ENCODE results near the gene ZNF556.

ZNF556 gene

GRCh38 chr19:2840794-2841791, 26.0 kb upstream of the ZNF556 start, which contains the start of gene ZNF555:
Gene ZNF555 (plus strand): TSS chr19:2841475. CDS start chr19:2841573, 98 bp downstream.
- no peaks in the 10 kb centered on the region for H3K27me3 ChIP-seq (ENCODE audit: control insufficient read depth, insufficient read depth, low read length)
- peak within 1 kb of the TSS; percentile 82 for H3K9ac ChIP-seq (ENCODE audit: low read length)
- no peaks in the 10 kb centered on the region for H3K36me3 ChIP-seq (ENCODE audit: control insufficient read depth, insufficient read depth, low read length)
- H3K4me3 ChIP-seq (ENCODE audit: low read length): peak within 1 kb of the TSS; percentile 32
- peaks cover 6% of the 10 kb centered on the region for H3K9me3 ChIP-seq (ENCODE audit: control insufficient read depth, low read length)
- H3K4me1 ChIP-seq (ENCODE audit: control insufficient read depth, insufficient read depth, low read length): peaks cover 10% of the 10 kb centered on the region

- H3K9ac ChIP-seq (ENCODE audit: low read length): peak overlapping the region; percentile 82
- H3K4me3 ChIP-seq (ENCODE audit: low read length): peak overlapping the region; percentile 14
- H3K36me3 ChIP-seq (ENCODE audit: control insufficient read depth, insufficient read depth, low read length): no peaks in the 10 kb centered on the region
- H3K9me3 ChIP-seq (ENCODE audit: control insufficient read depth, low read length): no peaks in the 10 kb centered on the region
- peaks cover 10% of the 10 kb centered on the region for H3K4me1 ChIP-seq (ENCODE audit: control insufficient read depth, insufficient read depth, low read length)
- H3K27me3 ChIP-seq (ENCODE audit: control insufficient read depth, insufficient read depth, low read length): no peaks in the 10 kb centered on the region
Observed at GRCh38 chr19:2841855-2842574, 25.1 kb upstream of the ZNF556 start.

GRCh38 chr19:2845107-2845506, 22.0 kb upstream of the ZNF556 start:
- H3K9me3 ChIP-seq (ENCODE audit: control insufficient read depth, low read length): no peaks in the 10 kb centered on the region

GRCh38 chr19:2846180-2846894, 20.8 kb upstream of the ZNF556 start:
- Histone ChIP-seq H3K9ac (ENCODE audit: low read length) (no peak overlapping the region), H3K9me3 (ENCODE audit: control insufficient read depth, low read length) (no peaks in the 10 kb centered on the region), H3K4me1 (ENCODE audit: control insufficient read depth, insufficient read depth, low read length) (peaks cover 10% of the 10 kb centered on the region), H3K4me3 (ENCODE audit: low read length) (no peak overlapping the region), H3K27me3 (ENCODE audit: control insufficient read depth, insufficient read depth, low read length) (no peaks in the 10 kb centered on the region), H3K36me3 (ENCODE audit: control insufficient read depth, insufficient read depth, low read length) (no peaks in the 10 kb centered on the region)

More at GRCh38 chr19:2845107-2845506, 22.0 kb upstream of the ZNF556 start:
- no peaks in the 10 kb centered on the region for H3K36me3 ChIP-seq (ENCODE audit: control insufficient read depth, insufficient read depth, low read length)
- H3K4me1 ChIP-seq (ENCODE audit: control insufficient read depth, insufficient read depth, low read length): peaks cover 10% of the 10 kb centered on the region
- H3K27me3 ChIP-seq (ENCODE audit: control insufficient read depth, insufficient read depth, low read length): no peaks in the 10 kb centered on the region
- no peak overlapping the region for H3K9ac ChIP-seq (ENCODE audit: low read length)
- no peak overlapping the region for H3K4me3 ChIP-seq (ENCODE audit: low read length)

GRCh38 chr19:2847507-2847906, 19.6 kb upstream of the ZNF556 start:
- Histone ChIP-seq H3K27me3 (ENCODE audit: control insufficient read depth, insufficient read depth, low read length) (no peaks in the 10 kb centered on the region), H3K4me1 (ENCODE audit: control insufficient read depth, insufficient read depth, low read length) (peaks cover 4% of the 10 kb centered on the region), H3K36me3 (ENCODE audit: control insufficient read depth, insufficient read depth, low read length) (peaks cover 2% of the 10 kb centered on the region), H3K9ac (ENCODE audit: low read length) (no peak overlapping the region), H3K4me3 (ENCODE audit: low read length) (no peak overlapping the region), H3K9me3 (ENCODE audit: control insufficient read depth, low read length) (no peaks in the 10 kb centered on the region)

GRCh38 chr19:2848616-2849015, 18.5 kb upstream of the ZNF556 start:
- H3K9ac ChIP-seq (ENCODE audit: low read length): no peak overlapping the region
- no peaks in the 10 kb centered on the region for H3K4me1 ChIP-seq (ENCODE audit: control insufficient read depth, insufficient read depth, low read length)
- no peaks in the 10 kb centered on the region for H3K27me3 ChIP-seq (ENCODE audit: control insufficient read depth, insufficient read depth, low read length)
- no peak overlapping the region for H3K4me3 ChIP-seq (ENCODE audit: low read length)
- peaks cover 13% of the 10 kb centered on the region for H3K36me3 ChIP-seq (ENCODE audit: control insufficient read depth, insufficient read depth, low read length)
- H3K9me3 ChIP-seq (ENCODE audit: control insufficient read depth, low read length): peaks cover 9% of the 10 kb centered on the region

GRCh38 chr19:2850256-2850925, 16.7 kb upstream of the ZNF556 start:
- H3K9me3 ChIP-seq (ENCODE audit: control insufficient read depth, low read length): peaks cover 9% of the 10 kb centered on the region

GRCh38 chr19:2852598-2852997, 14.5 kb upstream of the ZNF556 start:
- peaks cover 9% of the 10 kb centered on the region for H3K9me3 ChIP-seq (ENCODE audit: control insufficient read depth, low read length)
- no peak overlapping the region for H3K4me3 ChIP-seq (ENCODE audit: low read length)
- no peaks in the 10 kb centered on the region for H3K27me3 ChIP-seq (ENCODE audit: control insufficient read depth, insufficient read depth, low read length)
- H3K4me1 ChIP-seq (ENCODE audit: control insufficient read depth, insufficient read depth, low read length): no peaks in the 10 kb centered on the region
- H3K36me3 ChIP-seq (ENCODE audit: control insufficient read depth, insufficient read depth, low read length): peaks cover 13% of the 10 kb centered on the region
- no peak overlapping the region for H3K9ac ChIP-seq (ENCODE audit: low read length)

More at GRCh38 chr19:2850256-2850925, 16.7 kb upstream of the ZNF556 start:
- Histone ChIP-seq H3K4me1 (ENCODE audit: control insufficient read depth, insufficient read depth, low read length) (no peaks in the 10 kb centered on the region), H3K36me3 (ENCODE audit: control insufficient read depth, insufficient read depth, low read length) (peaks cover 13% of the 10 kb centered on the region), H3K4me3 (ENCODE audit: low read length) (no peak overlapping the region), H3K9ac (ENCODE audit: low read length) (no peak overlapping the region), H3K27me3 (ENCODE audit: control insufficient read depth, insufficient read depth, low read length) (no peaks in the 10 kb centered on the region)

GRCh38 chr19:2853015-2853606, 14.0 kb upstream of the ZNF556 start:
- peaks cover 9% of the 10 kb centered on the region for H3K9me3 ChIP-seq (ENCODE audit: control insufficient read depth, low read length)
- H3K4me3 ChIP-seq (ENCODE audit: low read length): no peak overlapping the region
- no peaks in the 10 kb centered on the region for H3K4me1 ChIP-seq (ENCODE audit: control insufficient read depth, insufficient read depth, low read length)
- H3K9ac ChIP-seq (ENCODE audit: low read length): no peak overlapping the region
- H3K27me3 ChIP-seq (ENCODE audit: control insufficient read depth, insufficient read depth, low read length): no peaks in the 10 kb centered on the region
- H3K36me3 ChIP-seq (ENCODE audit: control insufficient read depth, insufficient read depth, low read length): peaks cover 13% of the 10 kb centered on the region

- H3K4me3 ChIP-seq (ENCODE audit: low read length): no peak overlapping the region
- H3K4me1 ChIP-seq (ENCODE audit: control insufficient read depth, insufficient read depth, low read length): no peaks in the 10 kb centered on the region
- H3K36me3 ChIP-seq (ENCODE audit: control insufficient read depth, insufficient read depth, low read length): peaks cover 13% of the 10 kb centered on the region
- no peak overlapping the region for H3K9ac ChIP-seq (ENCODE audit: low read length)
- H3K27me3 ChIP-seq (ENCODE audit: control insufficient read depth, insufficient read depth, low read length): no peaks in the 10 kb centered on the region
- peaks cover 9% of the 10 kb centered on the region for H3K9me3 ChIP-seq (ENCODE audit: control insufficient read depth, low read length)
Observed at GRCh38 chr19:2854849-2855248, 12.3 kb upstream of the ZNF556 start.

- no peak overlapping the region for H3K9ac ChIP-seq (ENCODE audit: low read length)
- no peaks in the 10 kb centered on the region for H3K4me1 ChIP-seq (ENCODE audit: control insufficient read depth, insufficient read depth, low read length)
- no peak overlapping the region for H3K4me3 ChIP-seq (ENCODE audit: low read length)
- no peaks in the 10 kb centered on the region for H3K27me3 ChIP-seq (ENCODE audit: control insufficient read depth, insufficient read depth, low read length)
- H3K36me3 ChIP-seq (ENCODE audit: control insufficient read depth, insufficient read depth, low read length): peaks cover 13% of the 10 kb centered on the region
- peaks cover 9% of the 10 kb centered on the region for H3K9me3 ChIP-seq (ENCODE audit: control insufficient read depth, low read length)
Observed at GRCh38 chr19:2856457-2857050, 10.6 kb upstream of the ZNF556 start.

Data from mucosa of stomach (tissue), 1 donor.